ENCODE measurements around the gene BAD. TPM values are rescaled to one million over a fixed set of nuclear protein-coding genes. Genes with fewer than 3 reads are reported as not detected.

The BAD gene
- total RNA-seq, 1 donor from 2014 or later = 56.3 TPM

DNA sequence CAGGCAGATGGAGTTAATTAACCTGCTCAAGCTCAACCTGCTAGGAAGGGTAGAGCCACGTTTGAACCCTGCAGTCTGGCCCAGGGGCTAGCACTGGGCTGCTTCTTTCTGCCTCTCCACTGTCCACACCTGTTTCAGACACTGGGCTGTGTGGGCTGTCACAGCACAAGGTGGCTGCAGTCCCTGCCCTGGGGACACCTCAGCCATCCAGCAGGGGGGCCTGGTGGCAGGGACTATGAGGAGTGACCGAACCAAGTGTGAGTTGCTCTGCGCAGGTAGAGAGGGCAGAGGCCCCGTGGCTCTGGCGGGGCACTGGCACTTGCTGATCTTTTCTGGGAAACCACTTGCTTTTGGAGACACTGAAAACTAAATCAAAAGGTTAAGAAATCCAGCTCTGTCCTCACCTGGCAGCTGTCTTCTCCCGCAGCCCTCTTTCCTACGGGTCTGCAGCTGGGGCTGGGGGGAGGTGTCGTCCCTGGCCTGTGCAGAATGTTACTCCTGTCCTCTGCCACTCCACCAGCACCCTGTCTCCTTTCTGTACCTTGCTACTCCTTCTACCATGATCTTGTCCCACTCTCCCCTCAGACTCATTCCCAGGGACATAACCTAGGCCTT is 5.8 kb downstream of the BAD start:
- no peak for DNase-seq
- H3K9me3 ChIP-seq (replicated peaks) = no peaks in the 10 kb centered on the region
- TF ChIP-seq CTCF (IDR thresholded peaks at IDR 0.05; ENCODE audit: borderline replicate concordance) = no peak
- peaks cover 59% of the 10 kb centered on the region for H3K36me3 ChIP-seq
- no peak overlapping the region for H3K27ac ChIP-seq (replicated peaks)
- peaks cover 36% of the 10 kb centered on the region for H3K4me1 ChIP-seq
- H3K4me3 ChIP-seq = no peak overlapping the region
- intact Hi-C loops (cut with micrococcal nuclease) = no loop called here
- no peaks in the 10 kb centered on the region for H3K27me3 ChIP-seq (ENCODE audit: low read depth)

DNA sequence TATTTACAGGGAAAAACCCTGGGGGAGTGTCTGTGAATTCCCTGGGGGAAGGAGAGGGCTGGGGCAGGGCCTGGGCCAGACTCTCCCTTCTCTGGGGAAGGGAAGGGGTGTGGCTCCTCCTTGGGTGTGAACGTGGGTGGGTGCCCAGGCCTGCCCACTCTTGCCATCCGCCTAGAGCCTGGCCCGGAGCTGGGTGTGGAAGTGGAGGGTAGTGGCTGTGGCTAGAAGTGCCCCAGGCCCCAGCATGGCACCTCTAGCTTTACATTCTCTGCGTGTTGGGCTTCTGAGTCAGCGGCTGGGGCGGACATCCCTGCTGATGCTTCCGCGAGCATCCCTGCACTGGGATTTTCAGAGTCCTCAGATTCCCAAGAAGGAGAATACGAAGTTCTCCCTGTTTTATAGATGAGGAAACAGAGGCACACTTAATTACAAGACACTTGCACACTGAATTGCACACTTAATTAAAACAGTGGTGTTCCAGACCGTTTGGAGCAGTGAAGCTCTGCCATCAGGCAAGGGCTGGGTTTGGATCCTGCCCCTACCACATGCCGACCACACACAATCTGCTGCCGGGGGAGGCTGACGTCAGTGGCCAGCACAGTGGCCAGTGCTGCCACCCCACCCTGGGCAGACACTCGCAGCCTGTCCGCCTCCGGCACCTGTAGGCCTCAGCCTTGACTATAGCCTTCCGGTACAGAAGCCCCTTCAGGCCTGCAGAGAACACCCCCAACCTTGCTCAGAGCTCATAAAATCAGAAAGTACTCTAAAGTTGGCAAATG is 7.6 kb downstream of the BAD start:
- Histone ChIP-seq H3K4me3 (no peak overlapping the region), H3K4me1 (peaks cover 37% of the 10 kb centered on the region), H3K27me3 (ENCODE audit: low read depth) (no peaks in the 10 kb centered on the region), H3K36me3 (peaks cover 50% of the 10 kb centered on the region), H3K9me3 (replicated peaks) (no peaks in the 10 kb centered on the region), H3K27ac (replicated peaks) (no peak overlapping the region)
- no peak for TF ChIP-seq CTCF (IDR thresholded peaks at IDR 0.05; ENCODE audit: borderline replicate concordance)
- intact Hi-C loops (cut with micrococcal nuclease) = no loop called here
- no peak for DNase-seq

- no peak overlapping the region for H3K27ac ChIP-seq (replicated peaks)
- H3K27me3 ChIP-seq (ENCODE audit: low read depth) = no peaks in the 10 kb centered on the region
- DNase-seq = no peak
- intact Hi-C loops (cut with micrococcal nuclease) = no loop called here
- peaks cover 32% of the 10 kb centered on the region for H3K4me1 ChIP-seq
- no peak for TF ChIP-seq CTCF (IDR thresholded peaks at IDR 0.05; ENCODE audit: borderline replicate concordance)
- peaks cover 40% of the 10 kb centered on the region for H3K36me3 ChIP-seq
- H3K9me3 ChIP-seq (replicated peaks) = no peaks in the 10 kb centered on the region
- no peak overlapping the region for H3K4me3 ChIP-seq
Observed at GRCh38 chr11:64275841-64276240, 8.6 kb downstream of the BAD start.

DNA sequence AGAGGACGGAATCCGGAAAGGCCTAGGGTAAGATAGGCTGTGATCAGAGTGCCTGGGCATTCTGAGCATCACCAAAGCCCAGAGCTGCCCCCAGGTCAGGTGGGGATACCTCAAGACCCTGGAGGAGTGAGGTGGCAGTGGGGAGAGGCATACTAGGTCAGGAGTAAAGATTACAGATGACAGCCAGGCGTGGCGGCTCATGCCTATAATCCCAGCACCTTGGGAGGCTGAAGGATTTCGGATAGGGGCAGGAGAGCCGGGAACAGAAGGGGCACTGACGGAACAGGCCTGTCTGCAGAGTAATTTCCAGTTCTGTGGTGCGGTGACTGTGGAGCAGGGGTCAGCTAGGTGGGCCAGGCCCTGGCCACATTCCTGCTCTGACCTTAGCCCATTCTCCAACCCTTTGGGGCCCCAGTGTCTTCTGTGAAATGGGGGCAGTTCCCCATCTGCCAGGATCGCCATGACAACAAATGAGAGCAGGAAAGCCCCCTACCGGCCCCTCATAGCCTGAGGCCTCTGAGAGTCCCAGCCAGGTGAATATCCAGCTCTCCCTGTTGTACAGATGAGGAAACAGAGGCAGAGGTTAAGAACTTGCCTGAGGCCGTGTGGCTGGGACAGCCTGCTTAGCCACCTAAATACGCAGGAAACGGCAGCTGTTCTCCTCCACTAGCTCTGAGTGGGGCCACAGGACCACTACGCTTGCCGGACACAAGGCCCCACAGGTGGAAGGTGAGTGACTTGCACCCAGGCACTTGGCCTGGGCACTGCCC is 9.2 kb downstream of the BAD start:
- no peak overlapping the region for H3K27ac ChIP-seq (replicated peaks)
- no peak overlapping the region for H3K4me3 ChIP-seq
- peaks cover 36% of the 10 kb centered on the region for H3K4me1 ChIP-seq
- no peaks in the 10 kb centered on the region for H3K27me3 ChIP-seq (ENCODE audit: low read depth)
- no peaks in the 10 kb centered on the region for H3K9me3 ChIP-seq (replicated peaks)
- DNase-seq = no peak
- no peak for TF ChIP-seq CTCF (IDR thresholded peaks at IDR 0.05; ENCODE audit: borderline replicate concordance)
- H3K36me3 ChIP-seq = peaks cover 36% of the 10 kb centered on the region
- intact Hi-C loops (cut with micrococcal nuclease) = no loop called here

DNA sequence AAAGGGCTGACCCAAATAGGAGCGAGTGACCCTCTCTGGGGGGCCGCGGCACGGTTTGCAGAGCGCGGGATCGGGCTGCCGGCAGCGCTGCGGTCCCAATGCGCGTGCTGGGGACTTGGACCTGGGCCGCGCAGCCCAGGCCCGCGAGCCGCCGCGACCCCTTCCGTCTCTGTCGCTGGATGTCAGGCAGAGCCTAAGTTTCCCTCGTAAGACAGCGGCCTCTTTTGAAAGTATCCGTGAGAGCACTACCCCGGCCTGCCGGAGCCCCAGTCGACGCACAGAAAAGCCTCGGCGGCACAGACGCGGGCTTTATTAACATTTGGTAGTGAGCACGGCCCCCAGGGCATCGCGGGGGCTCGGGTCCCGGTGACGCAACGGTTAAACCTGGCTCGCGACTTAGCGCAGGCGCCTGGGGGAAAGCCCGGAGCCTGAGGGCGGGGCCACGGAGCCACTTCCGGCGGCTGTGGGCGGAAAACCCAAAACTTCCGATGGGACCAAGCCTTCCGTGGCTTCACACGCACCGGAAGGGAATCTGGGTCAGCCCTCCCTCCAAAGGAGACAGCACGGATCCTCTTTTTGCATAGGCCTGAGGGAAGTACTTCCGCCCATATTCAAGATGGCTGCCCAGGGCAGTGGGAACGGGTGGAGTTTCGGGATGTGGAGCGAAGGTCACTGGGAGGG is 14.8 kb downstream of the BAD start:
- peak; percentile 98 for DNase-seq
- Histone ChIP-seq H3K27ac (replicated peaks) (peak overlapping the region; percentile 98), H3K4me3 (peak overlapping the region; percentile 85), H3K27me3 (ENCODE audit: low read depth) (no peaks in the 10 kb centered on the region), H3K36me3 (peaks cover 19% of the 10 kb centered on the region), H3K4me1 (peaks cover 64% of the 10 kb centered on the region), H3K9me3 (replicated peaks) (no peaks in the 10 kb centered on the region)
- no peak for TF ChIP-seq CTCF (IDR thresholded peaks at IDR 0.05; ENCODE audit: borderline replicate concordance)
- intact Hi-C loops (cut with micrococcal nuclease) = no loop called here

All from left ventricle myocardium inferior (tissue), 1 donor.